Breast epithelium (tissue), 3 donors: ENCODE results near the gene WWOX.

ENCODE experiments used
- POLR2A ChIP-seq: fragments of 450-650 bp; IDR thresholded peaks from one replicate; pipeline ENCODE4 v1.6.1; 2016; ENCODE audit warnings: antibody characterized with exemption, mild to moderate bottlenecking, moderate library complexity
- TF ChIP-seq, protein P1 (sequence below), 3 donors: fragments of 450-650 bp; IDR thresholded peaks; one replicate each; pipeline ENCODE4 v1.5.1; 2016 to 2017; ENCODE audit warnings: antibody characterized with exemption in 3 of 3, mild to moderate bottlenecking in 3 of 3, moderate library complexity in 3 of 3

- no peak for TF ChIP-seq POLR2A
- TF ChIP-seq, protein P1, sequence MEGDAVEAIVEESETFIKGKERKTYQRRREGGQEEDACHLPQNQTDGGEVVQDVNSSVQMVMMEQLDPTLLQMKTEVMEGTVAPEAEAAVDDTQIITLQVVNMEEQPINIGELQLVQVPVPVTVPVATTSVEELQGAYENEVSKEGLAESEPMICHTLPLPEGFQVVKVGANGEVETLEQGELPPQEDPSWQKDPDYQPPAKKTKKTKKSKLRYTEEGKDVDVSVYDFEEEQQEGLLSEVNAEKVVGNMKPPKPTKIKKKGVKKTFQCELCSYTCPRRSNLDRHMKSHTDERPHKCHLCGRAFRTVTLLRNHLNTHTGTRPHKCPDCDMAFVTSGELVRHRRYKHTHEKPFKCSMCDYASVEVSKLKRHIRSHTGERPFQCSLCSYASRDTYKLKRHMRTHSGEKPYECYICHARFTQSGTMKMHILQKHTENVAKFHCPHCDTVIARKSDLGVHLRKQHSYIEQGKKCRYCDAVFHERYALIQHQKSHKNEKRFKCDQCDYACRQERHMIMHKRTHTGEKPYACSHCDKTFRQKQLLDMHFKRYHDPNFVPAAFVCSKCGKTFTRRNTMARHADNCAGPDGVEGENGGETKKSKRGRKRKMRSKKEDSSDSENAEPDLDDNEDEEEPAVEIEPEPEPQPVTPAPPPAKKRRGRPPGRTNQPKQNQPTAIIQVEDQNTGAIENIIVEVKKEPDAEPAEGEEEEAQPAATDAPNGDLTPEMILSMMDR (IDR thresholded peaks at IDR 0.05): no peak
Observed at GRCh38 chr16:78952630-78953029, 853.2 kb downstream of the WWOX start.
